Measurements from ENCODE around the gene NR3C2. TPM values are rescaled to one million over a fixed set of nuclear protein-coding genes. Genes with fewer than 3 reads are reported as not detected.

Gene NR3C2
- total and polyA plus RNA-seq, 2 donors: 0.52 to 1.8 TPM

GRCh38 chr4:148315049-148315448 lies 127.2 kb downstream of the NR3C2 start:
- H3K4me1 ChIP-seq (ENCODE audit: control insufficient read depth in 2 of 2, insufficient read depth in 2 of 2, low read length in 2 of 2): no peaks in the 10 kb centered on the region
- H3K36me3 ChIP-seq (ENCODE audit: control insufficient read depth in 2 of 2, insufficient read depth in 2 of 2, low read length in 1 of 2): no peaks in the 10 kb centered on the region
- DNase-seq (ENCODE audit: low read depth in 6 of 9, low spot score in 9 of 9): no peak
- no peak overlapping the region for H3K4me3 ChIP-seq (ENCODE audit: low read length in 2 of 2)
- no peaks in the 10 kb centered on the region for H3K9me3 ChIP-seq (ENCODE audit: control insufficient read depth in 2 of 2, insufficient read depth in 1 of 2, low read length in 1 of 2)
- 98% methylated on average over 2 of the region's 2 CpGs for WGBS
- H3K27me3 ChIP-seq (ENCODE audit: control insufficient read depth in 2 of 2, insufficient read depth in 1 of 2, low read length in 1 of 2): no peaks in the 10 kb centered on the region
- no peak overlapping the region for H3K27ac ChIP-seq (ENCODE audit: low read depth in 1 of 2, low read length in 1 of 2)

GRCh38 chr4:148312956-148313490 lies 129.2 kb downstream of the NR3C2 start:
- 96% methylated on average over 2 of the region's 2 CpGs for WGBS
- Histone ChIP-seq H3K27ac (ENCODE audit: low read depth in 1 of 2, low read length in 1 of 2) (no peak overlapping the region), H3K9me3 (ENCODE audit: control insufficient read depth in 2 of 2, insufficient read depth in 1 of 2, low read length in 1 of 2) (no peaks in the 10 kb centered on the region), H3K4me3 (ENCODE audit: low read length in 2 of 2) (no peak overlapping the region), H3K36me3 (ENCODE audit: control insufficient read depth in 2 of 2, insufficient read depth in 2 of 2, low read length in 1 of 2) (no peaks in the 10 kb centered on the region), H3K4me1 (ENCODE audit: control insufficient read depth in 2 of 2, insufficient read depth in 2 of 2, low read length in 2 of 2) (no peaks in the 10 kb centered on the region), H3K27me3 (ENCODE audit: control insufficient read depth in 2 of 2, insufficient read depth in 1 of 2, low read length in 1 of 2) (no peaks in the 10 kb centered on the region)
- DNase-seq (ENCODE audit: low read depth in 6 of 9, low spot score in 9 of 9): no peak

- no peaks in the 10 kb centered on the region for H3K36me3 ChIP-seq (ENCODE audit: control insufficient read depth in 2 of 2, insufficient read depth in 2 of 2, low read length in 1 of 2)
- no peak overlapping the region for H3K4me3 ChIP-seq (ENCODE audit: low read length in 2 of 2)
- no peak for DNase-seq (ENCODE audit: low read depth in 6 of 9, low spot score in 9 of 9)
- H3K27ac ChIP-seq (ENCODE audit: low read depth in 1 of 2, low read length in 1 of 2): no peak overlapping the region
- H3K9me3 ChIP-seq (ENCODE audit: control insufficient read depth in 2 of 2, insufficient read depth in 1 of 2, low read length in 1 of 2): no peaks in the 10 kb centered on the region
- no peaks in the 10 kb centered on the region for H3K4me1 ChIP-seq (ENCODE audit: control insufficient read depth in 2 of 2, insufficient read depth in 2 of 2, low read length in 2 of 2)
- H3K27me3 ChIP-seq (ENCODE audit: control insufficient read depth in 2 of 2, insufficient read depth in 1 of 2, low read length in 1 of 2): no peaks in the 10 kb centered on the region
These were observed 130.7 kb downstream of the NR3C2 start for GRCh38 chr4:148311526-148311925.

- no peak for DNase-seq (ENCODE audit: low read depth in 6 of 9, low spot score in 9 of 9)
- Histone ChIP-seq H3K9me3 (ENCODE audit: control insufficient read depth in 2 of 2, insufficient read depth in 1 of 2, low read length in 1 of 2) (no peaks in the 10 kb centered on the region), H3K4me1 (ENCODE audit: control insufficient read depth in 2 of 2, insufficient read depth in 2 of 2, low read length in 2 of 2) (no peaks in the 10 kb centered on the region), H3K36me3 (ENCODE audit: control insufficient read depth in 2 of 2, insufficient read depth in 2 of 2, low read length in 1 of 2) (no peaks in the 10 kb centered on the region), H3K27me3 (ENCODE audit: control insufficient read depth in 2 of 2, insufficient read depth in 1 of 2, low read length in 1 of 2) (no peaks in the 10 kb centered on the region), H3K4me3 (ENCODE audit: low read length in 2 of 2) (no peak overlapping the region), H3K27ac (ENCODE audit: low read depth in 1 of 2, low read length in 1 of 2) (no peak overlapping the region)
- 97% methylated on average over 3 of the region's 3 CpGs for WGBS
These were observed 131.5 kb downstream of the NR3C2 start for GRCh38 chr4:148310756-148311155.

- H3K36me3 ChIP-seq (ENCODE audit: control insufficient read depth in 2 of 2, insufficient read depth in 2 of 2, low read length in 1 of 2): no peaks in the 10 kb centered on the region
- no peaks in the 10 kb centered on the region for H3K27me3 ChIP-seq (ENCODE audit: control insufficient read depth in 2 of 2, insufficient read depth in 1 of 2, low read length in 1 of 2)
- 59% methylated on average over 3 of the region's 3 CpGs for WGBS
- DNase-seq (ENCODE audit: low read depth in 6 of 9, low spot score in 9 of 9): no peak
- no peaks in the 10 kb centered on the region for H3K4me1 ChIP-seq (ENCODE audit: control insufficient read depth in 2 of 2, insufficient read depth in 2 of 2, low read length in 2 of 2)
- H3K27ac ChIP-seq (ENCODE audit: low read depth in 1 of 2, low read length in 1 of 2): no peak overlapping the region
- H3K4me3 ChIP-seq (ENCODE audit: low read length in 2 of 2): no peak overlapping the region
- no peaks in the 10 kb centered on the region for H3K9me3 ChIP-seq (ENCODE audit: control insufficient read depth in 2 of 2, insufficient read depth in 1 of 2, low read length in 1 of 2)
These were observed 136.5 kb downstream of the NR3C2 start for GRCh38 chr4:148305751-148306150.

- no peak overlapping the region for H3K4me3 ChIP-seq (ENCODE audit: low read length in 2 of 2)
- no peak for DNase-seq (ENCODE audit: low read depth in 6 of 9, low spot score in 9 of 9)
- WGBS: 98% methylated on average over 1 of the region's 1 CpG
- H3K27ac ChIP-seq (ENCODE audit: low read depth in 1 of 2, low read length in 1 of 2): no peak overlapping the region
- peaks cover 0 to 5% of the 10 kb centered on the region in 2 donors for H3K9me3 ChIP-seq (ENCODE audit: control insufficient read depth in 2 of 2, insufficient read depth in 1 of 2, low read length in 1 of 2)
- no peaks in the 10 kb centered on the region for H3K4me1 ChIP-seq (ENCODE audit: control insufficient read depth in 2 of 2, insufficient read depth in 2 of 2, low read length in 2 of 2)
- H3K27me3 ChIP-seq (ENCODE audit: control insufficient read depth in 2 of 2, insufficient read depth in 1 of 2, low read length in 1 of 2): no peaks in the 10 kb centered on the region
- no peaks in the 10 kb centered on the region for H3K36me3 ChIP-seq (ENCODE audit: control insufficient read depth in 2 of 2, insufficient read depth in 2 of 2, low read length in 1 of 2)
These were observed 139.8 kb downstream of the NR3C2 start for GRCh38 chr4:148302416-148302815.

- Histone ChIP-seq H3K4me1 (ENCODE audit: control insufficient read depth in 2 of 2, insufficient read depth in 2 of 2, low read length in 2 of 2) (no peaks in the 10 kb centered on the region), H3K27ac (ENCODE audit: low read depth in 1 of 2, low read length in 1 of 2) (no peak overlapping the region), H3K9me3 (ENCODE audit: control insufficient read depth in 2 of 2, insufficient read depth in 1 of 2, low read length in 1 of 2) (peaks cover 0 to 5% of the 10 kb centered on the region in 2 donors), H3K36me3 (ENCODE audit: control insufficient read depth in 2 of 2, insufficient read depth in 2 of 2, low read length in 1 of 2) (no peaks in the 10 kb centered on the region), H3K27me3 (ENCODE audit: control insufficient read depth in 2 of 2, insufficient read depth in 1 of 2, low read length in 1 of 2) (no peaks in the 10 kb centered on the region), H3K4me3 (ENCODE audit: low read length in 2 of 2) (no peak overlapping the region)
- 84% methylated on average over 1 of the region's 1 CpG for WGBS
- DNase-seq (ENCODE audit: low read depth in 6 of 9, low spot score in 9 of 9): no peak
These were observed 141.3 kb downstream of the NR3C2 start for GRCh38 chr4:148300877-148301276.

- Histone ChIP-seq H3K27me3 (ENCODE audit: control insufficient read depth in 2 of 2, insufficient read depth in 1 of 2, low read length in 1 of 2) (no peaks in the 10 kb centered on the region), H3K27ac (ENCODE audit: low read depth in 1 of 2, low read length in 1 of 2) (no peak overlapping the region), H3K36me3 (ENCODE audit: control insufficient read depth in 2 of 2, insufficient read depth in 2 of 2, low read length in 1 of 2) (no peaks in the 10 kb centered on the region), H3K4me3 (ENCODE audit: low read length in 2 of 2) (no peak overlapping the region), H3K4me1 (ENCODE audit: control insufficient read depth in 2 of 2, insufficient read depth in 2 of 2, low read length in 2 of 2) (no peaks in the 10 kb centered on the region), H3K9me3 (ENCODE audit: control insufficient read depth in 2 of 2, insufficient read depth in 1 of 2, low read length in 1 of 2) (peaks cover 0 to 5% of the 10 kb centered on the region in 2 donors)
- WGBS: 98% methylated on average over 9 of the region's 9 CpGs
- no peak for DNase-seq (ENCODE audit: low read depth in 6 of 9, low spot score in 9 of 9)
These were observed 142.9 kb downstream of the NR3C2 start for GRCh38 chr4:148299337-148299736.

- WGBS: 96% methylated on average over 2 of the region's 2 CpGs
- Histone ChIP-seq H3K9me3 (ENCODE audit: control insufficient read depth in 2 of 2, insufficient read depth in 1 of 2, low read length in 1 of 2) (peaks cover 0 to 5% of the 10 kb centered on the region in 2 donors), H3K27ac (ENCODE audit: low read depth in 1 of 2, low read length in 1 of 2) (no peak overlapping the region), H3K4me3 (ENCODE audit: low read length in 2 of 2) (no peak overlapping the region), H3K27me3 (ENCODE audit: control insufficient read depth in 2 of 2, insufficient read depth in 1 of 2, low read length in 1 of 2) (no peaks in the 10 kb centered on the region), H3K4me1 (ENCODE audit: control insufficient read depth in 2 of 2, insufficient read depth in 2 of 2, low read length in 2 of 2) (no peaks in the 10 kb centered on the region), H3K36me3 (ENCODE audit: control insufficient read depth in 2 of 2, insufficient read depth in 2 of 2, low read length in 1 of 2) (no peaks in the 10 kb centered on the region)
- no peak for DNase-seq (ENCODE audit: low read depth in 6 of 9, low spot score in 9 of 9)
These were observed 145.7 kb downstream of the NR3C2 start for GRCh38 chr4:148296498-148296897.

- Histone ChIP-seq H3K27me3 (ENCODE audit: control insufficient read depth in 2 of 2, insufficient read depth in 1 of 2, low read length in 1 of 2) (no peaks in the 10 kb centered on the region), H3K27ac (ENCODE audit: low read depth in 1 of 2, low read length in 1 of 2) (no peak overlapping the region), H3K9me3 (ENCODE audit: control insufficient read depth in 2 of 2, insufficient read depth in 1 of 2, low read length in 1 of 2) (peaks cover 0 to 5% of the 10 kb centered on the region in 2 donors), H3K4me1 (ENCODE audit: control insufficient read depth in 2 of 2, insufficient read depth in 2 of 2, low read length in 2 of 2) (no peaks in the 10 kb centered on the region), H3K36me3 (ENCODE audit: control insufficient read depth in 2 of 2, insufficient read depth in 2 of 2, low read length in 1 of 2) (no peaks in the 10 kb centered on the region), H3K4me3 (ENCODE audit: low read length in 2 of 2) (no peak overlapping the region)
- 97% methylated on average over 1 of the region's 1 CpG for WGBS
- no peak for DNase-seq (ENCODE audit: low read depth in 6 of 9, low spot score in 9 of 9)
These were observed 146.6 kb downstream of the NR3C2 start for GRCh38 chr4:148295642-148296041.

All from thymus (tissue), 11 donors.